Stimulated activated CD8-positive, alpha-beta memory T cell treated with anti-CD3 and anti-CD28 coated beads, Interleukin-15, amount 100 ng/mL, for 48 hours (primary cell): ENCODE measurements around the gene FAM32A.
"Not testable (repeated sequence)": the region's sequence is repeated elsewhere in the genome, so short reads cannot be mapped to it uniquely, and the experiment has no call there.

Experiments used
- DNase-seq, 2 donors: peaks; one replicate each; pipeline ENCODE4 v3.0.0-alpha.2; 2020; ENCODE audit warnings: low read depth in 2 of 2

The FAM32A gene

DNA sequence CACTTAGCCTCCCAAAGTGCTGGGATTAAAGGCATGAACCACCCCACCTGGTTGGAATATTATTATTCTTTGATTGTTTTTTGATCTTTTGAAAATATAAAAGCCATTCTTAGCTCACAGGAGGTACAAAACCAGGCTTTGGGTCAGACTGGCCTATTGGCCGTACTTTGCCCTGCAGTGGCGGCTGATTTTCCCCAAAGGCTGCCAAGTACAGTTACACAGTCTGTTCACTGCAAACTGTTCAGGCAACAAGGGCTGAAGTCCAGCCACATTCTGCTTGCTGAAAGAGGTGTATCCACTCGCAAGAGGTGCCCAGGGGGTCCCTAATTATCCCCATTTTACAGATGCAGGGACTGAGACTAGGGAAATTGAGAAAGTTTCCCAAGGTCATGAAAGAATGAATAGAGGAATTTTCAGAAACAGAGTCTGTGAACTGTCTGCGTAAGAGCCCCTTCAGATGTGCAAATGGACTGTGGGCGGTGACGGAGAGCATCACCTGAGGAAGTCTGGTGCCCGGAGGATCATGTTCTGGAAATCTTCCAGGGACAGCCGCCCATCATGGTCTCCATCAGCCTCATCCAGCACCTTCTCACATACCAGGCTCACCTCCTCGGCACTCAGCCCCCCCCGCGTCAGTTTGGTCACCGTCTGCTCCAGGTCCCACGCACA, 20.9 kb upstream of the FAM32A start:
- no peak for DNase-seq

- no peak for DNase-seq
Observed at GRCh38 chr19:16166417-16166816, 18.8 kb upstream of the FAM32A start.

- no peak for DNase-seq
Observed at GRCh38 chr19:16167055-16167454, 18.2 kb upstream of the FAM32A start.

GRCh38 chr19:16168465-16169081, 16.6 kb upstream of the FAM32A start:
- no peak for DNase-seq

DNA sequence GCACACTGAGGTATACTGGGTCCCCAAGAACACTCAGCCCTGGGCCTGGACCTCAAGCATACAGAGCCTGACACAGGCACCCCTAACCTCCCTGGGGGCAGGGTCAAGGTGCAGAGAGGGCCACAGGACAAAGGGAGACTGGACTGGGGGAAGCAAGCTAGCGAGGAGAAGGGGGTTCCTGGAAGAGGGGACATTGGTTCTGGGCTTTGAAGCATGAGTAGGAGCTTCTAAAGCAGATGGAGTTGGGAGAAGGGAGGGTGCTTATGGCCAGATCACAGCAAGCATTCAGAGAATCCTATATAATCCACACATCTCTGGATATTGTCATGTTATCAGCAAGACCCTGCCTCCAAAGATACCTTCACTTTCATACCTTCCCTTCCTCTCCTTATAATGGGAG, 15.1 kb upstream of the FAM32A start:
- DNase-seq, result no peak

DNA sequence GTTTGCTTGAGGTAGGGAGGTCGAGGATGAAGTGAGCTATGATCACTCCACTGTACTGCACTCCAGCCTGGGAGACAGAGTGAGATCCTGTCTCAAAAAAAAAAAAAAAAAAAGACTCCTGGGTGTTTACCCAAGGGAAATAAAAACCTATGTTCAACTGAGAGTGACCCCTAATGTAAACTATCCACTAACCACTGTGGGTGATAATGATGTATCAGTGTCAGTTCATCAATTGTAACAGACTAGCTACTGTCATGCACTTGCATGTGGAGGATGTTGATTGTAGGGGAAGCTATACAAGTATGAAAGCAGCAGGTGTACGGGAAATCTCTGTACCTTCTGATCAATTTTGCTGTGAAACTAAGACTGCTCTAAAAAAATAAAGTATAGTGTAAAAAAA, 9.3 kb upstream of the FAM32A start:
- no peak for DNase-seq

- not testable (repeated sequence) for DNase-seq
Observed at GRCh38 chr19:16178866-16179265, 6.3 kb upstream of the FAM32A start.

- DNase-seq, result no peak
Observed at GRCh38 chr19:16180611-16181010, 4.6 kb upstream of the FAM32A start.

GRCh38 chr19:16184665-16185122, 516 bp upstream of the FAM32A start:
- no peak for DNase-seq

GRCh38 chr19:16185768-16186123, 536 bp downstream of the FAM32A start:
- peak in 1 of 2 donors; percentile 25 for DNase-seq

DNA sequence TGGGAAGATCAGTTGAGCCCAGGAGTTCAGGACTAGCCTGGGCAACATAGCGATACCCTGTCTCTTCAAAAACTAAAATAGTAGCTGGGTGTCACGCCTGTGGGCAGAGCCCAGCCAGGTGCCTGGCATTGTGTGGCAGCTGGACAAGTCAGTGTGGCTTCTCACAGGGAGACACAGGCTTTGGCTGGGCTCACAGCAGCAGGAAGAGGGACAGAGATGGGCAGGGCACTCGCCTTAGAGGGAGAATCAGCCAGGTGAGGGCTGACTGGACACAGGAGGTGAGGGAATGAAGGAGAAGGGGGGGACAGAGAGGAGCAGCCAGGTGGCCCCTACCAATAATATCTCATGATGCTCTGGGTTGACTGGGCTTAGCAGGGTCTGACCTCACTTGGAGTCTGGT, 3.3 kb downstream of the FAM32A start:
- DNase-seq, result no peak

- no peak for DNase-seq
Observed at GRCh38 chr19:16190198-16190597, 5.0 kb downstream of the FAM32A start.

GRCh38 chr19:16190736-16191135, 5.5 kb downstream of the FAM32A start:
- no peak for DNase-seq

- no peak for DNase-seq
Observed at GRCh38 chr19:16191216-16191908, 6.2 kb downstream of the FAM32A start.

DNA sequence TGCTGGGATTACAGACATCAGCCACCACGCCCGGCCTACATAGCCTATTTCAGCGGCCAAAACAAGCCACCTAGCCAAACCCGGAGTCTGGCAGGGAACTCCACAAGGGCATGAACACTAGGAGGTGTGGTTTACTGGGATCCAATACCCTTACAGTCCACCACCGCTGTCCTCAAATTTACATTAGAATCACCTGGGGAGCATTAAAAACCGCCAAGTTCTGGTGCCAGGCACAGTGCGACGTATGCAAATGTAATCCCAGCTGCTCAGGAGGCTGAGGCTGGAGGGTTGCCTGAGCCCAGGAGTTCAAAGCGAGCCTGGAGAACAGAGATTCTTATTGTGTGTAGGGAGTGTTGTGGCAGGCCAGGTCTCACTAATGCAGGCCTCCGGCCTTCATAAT, 8.3 kb downstream of the FAM32A start:
- no peak for DNase-seq

DNA sequence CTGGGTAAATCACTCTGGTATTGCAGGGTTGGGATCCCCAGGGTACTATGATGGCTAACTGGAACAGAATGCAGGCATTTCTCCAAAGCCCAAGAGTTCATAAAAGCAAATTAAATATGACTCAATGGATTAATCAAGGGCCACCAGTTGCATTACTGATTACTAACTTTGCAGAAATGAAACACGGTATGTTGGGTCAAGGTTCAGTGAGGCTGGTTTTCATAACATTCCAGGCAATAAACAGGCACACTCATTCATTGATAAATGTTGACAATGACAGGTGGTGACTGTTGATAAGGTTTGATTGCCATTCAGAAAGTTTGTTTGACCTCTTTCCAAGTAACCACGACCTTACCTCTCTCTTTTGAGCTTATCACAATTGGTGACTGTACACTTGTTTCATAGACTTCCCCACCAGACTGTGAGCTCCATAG, 12.0 kb downstream of the FAM32A start:
- no peak for DNase-seq

GRCh38 chr19:16197622-16198369, 12.6 kb downstream of the FAM32A start, which contains the start of gene AP1M1:
AP1M1 (plus strand) TSS chr19:16197911; CDS start chr19:16198027, 116 bp downstream.
- DNase-seq, result peak; percentile 99 to 100

GRCh38 chr19:16198370-16198651, 13.1 kb downstream of the FAM32A start:
- DNase-seq, result no peak

DNA sequence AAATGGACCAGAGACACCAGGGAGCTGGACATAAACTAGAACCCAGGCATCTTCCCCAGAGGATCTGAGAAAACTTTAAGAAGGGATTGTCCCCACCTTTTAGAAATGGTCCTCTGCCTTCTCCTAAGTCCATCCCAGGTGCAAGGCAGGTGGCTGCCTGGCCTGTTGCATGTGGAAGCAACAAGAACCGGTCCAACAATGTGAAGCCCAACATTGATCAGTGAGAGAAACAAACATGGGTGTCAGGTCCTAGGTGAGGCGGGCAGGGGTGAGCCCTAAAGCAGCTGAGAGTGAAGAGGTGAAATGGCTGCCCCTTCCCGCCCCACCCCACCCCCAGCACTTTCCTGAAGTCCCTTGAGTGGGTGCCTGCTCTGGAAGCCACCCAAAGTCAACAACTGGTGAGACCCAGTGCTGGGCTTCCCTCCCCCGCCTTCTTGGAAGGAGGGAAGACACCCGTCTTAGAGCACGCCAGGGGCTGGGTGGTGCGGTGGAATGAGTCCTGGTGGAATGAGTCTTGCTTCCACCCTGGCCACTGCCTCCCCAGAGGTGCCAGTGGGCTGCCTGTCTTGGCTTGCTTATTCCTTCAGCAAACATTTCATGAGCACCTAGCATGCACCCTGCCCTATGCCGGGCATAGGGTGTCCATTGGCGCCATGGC, 14.2 kb downstream of the FAM32A start:
- DNase-seq, result no peak

GRCh38 chr19:16200038-16201010, 15.1 kb downstream of the FAM32A start:
- DNase-seq, result no peak

- DNase-seq, result no peak
Observed at GRCh38 chr19:16201011-16201391, 15.8 kb downstream of the FAM32A start.
